HG03175 (cell line): ENCODE measurements around the gene TIMM44.
"Not testable (repeated sequence)": the region's sequence is repeated elsewhere in the genome, so short reads cannot be mapped to it uniquely, and the experiment has no call there.

Experiments used
- ATAC-seq: cut with Tn5 transposase; IDR thresholded peaks from one replicate; pipeline ENCODE4 v1.9.1; 2021; ENCODE audit warnings: mild to moderate bottlenecking, moderate library complexity; ENCODE audit not compliant: unreplicated experiment

The TIMM44 gene

GRCh38 chr19:7926021-7926726 is 17.3 kb downstream of the TIMM44 start, which contains the start of gene CTXN1:
TSS of gene CTXN1 (minus strand) at chr19:7926135. CDS start at chr19:7925538, 597 bp downstream.
- peak; percentile 36 for ATAC-seq

GRCh38 chr19:7925171-7925851 is 18.2 kb downstream of the TIMM44 start:
- ATAC-seq, result no peak

GRCh38 chr19:7924651-7925170 is 18.8 kb downstream of the TIMM44 start:
- ATAC-seq, result no peak

- ATAC-seq, result no peak
Observed at GRCh38 chr19:7924241-7924640, 19.2 kb downstream of the TIMM44 start.

GRCh38 chr19:7923295-7924191 is 19.9 kb downstream of the TIMM44 start:
- ATAC-seq, result no peak

GRCh38 chr19:7922836-7923195 is 20.6 kb downstream of the TIMM44 start:
- no peak for ATAC-seq

- ATAC-seq, result no peak
Observed at GRCh38 chr19:7921967-7922835, 21.3 kb downstream of the TIMM44 start.

- ATAC-seq, result no peak
Observed at GRCh38 chr19:7921302-7921966, 22.0 kb downstream of the TIMM44 start.

GRCh38 chr19:7920519-7921301 is 22.8 kb downstream of the TIMM44 start:
- peak; percentile 38 for ATAC-seq

GRCh38 chr19:7919610-7920518 is 23.6 kb downstream of the TIMM44 start, which contains the start of gene SNAPC2:
TSS of gene SNAPC2 (plus strand) at chr19:7920338. CDS start at chr19:7920367, 29 bp downstream.
- ATAC-seq, result peak; percentile 64

GRCh38 chr19:7918615-7919421 is 24.6 kb downstream of the TIMM44 start:
- ATAC-seq, result no peak

- ATAC-seq, result not testable (repeated sequence)
Observed at GRCh38 chr19:7918062-7918614, 25.3 kb downstream of the TIMM44 start.

GRCh38 chr19:7917267-7918061 is 26.0 kb downstream of the TIMM44 start:
- no peak for ATAC-seq

- no peak for ATAC-seq
Observed at GRCh38 chr19:7916955-7917266, 26.6 kb downstream of the TIMM44 start.

GRCh38 chr19:7916103-7916954 is 27.1 kb downstream of the TIMM44 start:
- no peak for ATAC-seq
